ENCODE results near the gene CLCN4. TPM values are rescaled to one million over a fixed set of nuclear protein-coding genes. Genes with fewer than 3 reads are reported as not detected.

The CLCN4 gene
- total and polyA plus RNA-seq, 2 donors (not counting 1 experiment from before 2014, with no cell fraction given), result 7.7 to 9.1 TPM

DNA sequence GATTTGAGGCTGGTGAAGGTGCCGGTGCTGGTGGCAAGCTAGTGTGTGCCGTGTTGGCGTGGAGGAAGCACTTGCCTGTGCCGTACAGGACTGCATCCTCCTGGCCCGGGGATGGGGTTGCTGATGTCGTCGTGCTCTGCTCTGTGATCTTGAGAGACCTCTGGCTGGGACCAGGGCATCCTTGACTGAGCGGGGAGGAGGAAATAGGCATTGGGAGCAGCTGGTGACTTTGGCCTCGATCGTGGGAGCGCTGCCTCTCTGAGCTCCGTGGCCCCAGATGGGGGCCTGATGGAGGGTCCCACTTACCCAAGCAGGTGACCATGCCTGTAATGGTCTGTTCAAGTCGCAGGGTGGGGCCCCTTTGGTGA lies 31.5 kb upstream of the CLCN4 start:
- no peak overlapping the region for H3K9ac ChIP-seq (ENCODE audit: low read length)
- no peaks in the 10 kb centered on the region for H3K9me3 Mint-ChIP-seq (ENCODE audit: insufficient read depth)
- ATAC-seq (ENCODE audit: low read depth) (no peak), DNase-seq (no peak)
- no peak overlapping the region for H3K4me3 Mint-ChIP-seq
- intact Hi-C loops (cut with micrococcal nuclease), result no loop called here
- peaks cover 0 to 47% of the 10 kb centered on the region in 2 experiments for H3K36me3 ChIP-seq (replicated peaks in 1 of 2; ENCODE audit: control extremely low read depth in 1 of 2, control insufficient read depth in 1 of 2, extremely low read depth in 1 of 2, insufficient read depth in 2 of 2, low read length in 1 of 2)
- H3K27me3 Mint-ChIP-seq, result no peaks in the 10 kb centered on the region
- no peak overlapping the region for H3K4me3 ChIP-seq (ENCODE audit: control extremely low read depth in 1 of 5, extremely low read depth in 1 of 5, insufficient read depth in 1 of 5, low read depth in 2 of 5, low read length in 4 of 5)
- no peak for TF ChIP-seq EZH2 (IDR thresholded peaks at IDR 0.05; ENCODE audit: borderline replicate concordance, insufficient read depth, low read depth, low read length, poor library complexity, severe bottlenecking)
- TF ChIP-seq, protein P1, sequence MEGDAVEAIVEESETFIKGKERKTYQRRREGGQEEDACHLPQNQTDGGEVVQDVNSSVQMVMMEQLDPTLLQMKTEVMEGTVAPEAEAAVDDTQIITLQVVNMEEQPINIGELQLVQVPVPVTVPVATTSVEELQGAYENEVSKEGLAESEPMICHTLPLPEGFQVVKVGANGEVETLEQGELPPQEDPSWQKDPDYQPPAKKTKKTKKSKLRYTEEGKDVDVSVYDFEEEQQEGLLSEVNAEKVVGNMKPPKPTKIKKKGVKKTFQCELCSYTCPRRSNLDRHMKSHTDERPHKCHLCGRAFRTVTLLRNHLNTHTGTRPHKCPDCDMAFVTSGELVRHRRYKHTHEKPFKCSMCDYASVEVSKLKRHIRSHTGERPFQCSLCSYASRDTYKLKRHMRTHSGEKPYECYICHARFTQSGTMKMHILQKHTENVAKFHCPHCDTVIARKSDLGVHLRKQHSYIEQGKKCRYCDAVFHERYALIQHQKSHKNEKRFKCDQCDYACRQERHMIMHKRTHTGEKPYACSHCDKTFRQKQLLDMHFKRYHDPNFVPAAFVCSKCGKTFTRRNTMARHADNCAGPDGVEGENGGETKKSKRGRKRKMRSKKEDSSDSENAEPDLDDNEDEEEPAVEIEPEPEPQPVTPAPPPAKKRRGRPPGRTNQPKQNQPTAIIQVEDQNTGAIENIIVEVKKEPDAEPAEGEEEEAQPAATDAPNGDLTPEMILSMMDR (IDR thresholded peaks at IDR 0.05), result no peak
- no peak overlapping the region for H3K27ac ChIP-seq (ENCODE audit: low read length in 2 of 2)
- 91% methylated on average over 10 of the region's 13 CpGs for WGBS (ENCODE audit: insufficient coverage)
- POLR2A ChIA-PET, result no interaction called here
- H3K4me1 Mint-ChIP-seq, result peaks cover 38% of the 10 kb centered on the region
- H3K27ac Mint-ChIP-seq, result no peak overlapping the region
- no peaks in the 10 kb centered on the region for H3K27me3 ChIP-seq (replicated peaks in 1 of 4; ENCODE audit: control extremely low read depth in 1 of 4, control insufficient read depth in 3 of 4, insufficient read depth in 4 of 4, low read length in 3 of 4)
- CTCF ChIA-PET, result no interaction called here
- peaks cover 22% of the 10 kb centered on the region for H3K79me2 ChIP-seq (ENCODE audit: control insufficient read depth, insufficient read depth, low read length)
- H3K4me2 ChIP-seq (replicated peaks; ENCODE audit: low read depth, low read length, poor library complexity, severe bottlenecking), result no peak overlapping the region
- H3K4me1 ChIP-seq (ENCODE audit: control insufficient read depth in 2 of 2, insufficient read depth in 2 of 2, low read length in 2 of 2), result peaks cover 33 to 37% of the 10 kb centered on the region in 2 donors
- no peaks in the 10 kb centered on the region for H3K9me3 ChIP-seq (ENCODE audit: control extremely low read depth in 1 of 3, control insufficient read depth in 2 of 3, insufficient read depth in 1 of 3, low read length in 2 of 3)
- H4K20me1 ChIP-seq (ENCODE audit: control insufficient read depth, insufficient read depth, low read length, poor library complexity, severe bottlenecking), result no peaks in the 10 kb centered on the region
- no peak overlapping the region for H2AFZ ChIP-seq (ENCODE audit: insufficient read depth, low read depth, low read length, poor library complexity, severe bottlenecking)

DNA sequence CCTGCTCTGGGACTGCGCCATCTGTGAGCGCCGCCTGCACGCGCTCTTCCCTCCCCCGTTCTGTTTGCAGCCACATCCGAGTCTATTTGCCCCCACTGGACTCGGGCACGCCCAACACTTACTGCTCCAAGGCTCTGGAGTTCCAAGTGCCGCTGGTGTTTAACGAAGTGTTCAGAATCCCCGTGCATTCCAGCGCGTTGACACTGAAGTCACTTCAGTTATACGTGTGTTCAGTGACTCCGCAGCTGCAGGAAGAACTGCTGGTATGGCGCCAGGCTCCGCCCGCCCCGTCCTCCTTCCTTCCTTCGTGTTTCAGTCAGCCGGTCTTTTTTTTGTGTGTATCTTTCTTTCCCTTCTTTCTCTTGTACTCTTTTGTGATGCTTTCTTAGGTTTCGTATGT lies 30.7 kb upstream of the CLCN4 start:
- no peaks in the 10 kb centered on the region for H4K20me1 ChIP-seq (ENCODE audit: control insufficient read depth, insufficient read depth, low read length, poor library complexity, severe bottlenecking)
- no peak overlapping the region for H3K27ac Mint-ChIP-seq
- ChIA-PET CTCF (no interaction called here), POLR2A (no interaction called here)
- H3K79me2 ChIP-seq (ENCODE audit: control insufficient read depth, insufficient read depth, low read length), result peaks cover 21% of the 10 kb centered on the region
- intact Hi-C loops (cut with micrococcal nuclease), result no loop called here
- no peaks in the 10 kb centered on the region for H3K9me3 ChIP-seq (ENCODE audit: control extremely low read depth in 1 of 3, control insufficient read depth in 2 of 3, insufficient read depth in 1 of 3, low read length in 2 of 3)
- DNase-seq (no peak), ATAC-seq (ENCODE audit: low read depth) (no peak)
- H3K9ac ChIP-seq (ENCODE audit: low read length), result no peak overlapping the region
- H3K4me1 Mint-ChIP-seq, result peaks cover 32% of the 10 kb centered on the region
- H3K4me1 ChIP-seq (ENCODE audit: control insufficient read depth in 2 of 2, insufficient read depth in 2 of 2, low read length in 2 of 2), result peaks cover 25 to 29% of the 10 kb centered on the region in 2 donors
- H3K4me2 ChIP-seq (replicated peaks; ENCODE audit: low read depth, low read length, poor library complexity, severe bottlenecking), result no peak overlapping the region
- no peaks in the 10 kb centered on the region for H3K27me3 Mint-ChIP-seq
- 96% methylated on average over 15 of the region's 23 CpGs for WGBS (ENCODE audit: insufficient coverage)
- peaks cover 0 to 52% of the 10 kb centered on the region in 2 experiments for H3K36me3 ChIP-seq (replicated peaks in 1 of 2; ENCODE audit: control extremely low read depth in 1 of 2, control insufficient read depth in 1 of 2, extremely low read depth in 1 of 2, insufficient read depth in 2 of 2, low read length in 1 of 2)
- no peaks in the 10 kb centered on the region for H3K9me3 Mint-ChIP-seq (ENCODE audit: insufficient read depth)
- H3K27me3 ChIP-seq (replicated peaks in 1 of 4; ENCODE audit: control extremely low read depth in 1 of 4, control insufficient read depth in 3 of 4, insufficient read depth in 4 of 4, low read length in 3 of 4), result no peaks in the 10 kb centered on the region
- TF ChIP-seq, protein P1 (IDR thresholded peaks at IDR 0.05), result no peak
- no peak for TF ChIP-seq EZH2 (IDR thresholded peaks at IDR 0.05; ENCODE audit: borderline replicate concordance, insufficient read depth, low read depth, low read length, poor library complexity, severe bottlenecking)
- no peak overlapping the region for H3K27ac ChIP-seq (ENCODE audit: low read length in 2 of 2)
- no peak overlapping the region for H3K4me3 Mint-ChIP-seq
- no peak overlapping the region for H2AFZ ChIP-seq (ENCODE audit: insufficient read depth, low read depth, low read length, poor library complexity, severe bottlenecking)
- no peak overlapping the region for H3K4me3 ChIP-seq (ENCODE audit: control extremely low read depth in 1 of 5, extremely low read depth in 1 of 5, insufficient read depth in 1 of 5, low read depth in 2 of 5, low read length in 4 of 5)
